ENCODE data around the gene BLM.
A peak's percentile ranks its signal among the peaks of the same experiment; 100 is the strongest.
"Not testable (repeated sequence)": the region's sequence is repeated elsewhere in the genome, so short reads cannot be mapped to it uniquely, and the experiment has no call there.

BLM gene

GRCh38 chr15:90844696-90845095 lies 127.5 kb downstream of the BLM start:
- no peak overlapping the region for H3K4me2 ChIP-seq (ENCODE audit: low read depth, low read length, poor library complexity, severe bottlenecking)
- H3K9me2 ChIP-seq (replicated peaks; ENCODE audit: low read depth, low read length) = no peaks in the 10 kb centered on the region
- no peaks in the 10 kb centered on the region for H4K20me1 ChIP-seq (ENCODE audit: insufficient read depth, low read length, poor library complexity, severe bottlenecking)
- no peak overlapping the region for H3K4me3 ChIP-seq (ENCODE audit: low read length, poor library complexity, severe bottlenecking)
- no peaks in the 10 kb centered on the region for H3K27me3 ChIP-seq (ENCODE audit: insufficient read depth, low read length, poor library complexity, severe bottlenecking)
- H3K4me1 ChIP-seq (ENCODE audit: insufficient read depth, low read length, poor library complexity, severe bottlenecking) = peaks cover 4% of the 10 kb centered on the region
- no peak overlapping the region for H2AFZ ChIP-seq (ENCODE audit: low read length)
- no peak for TF ChIP-seq EZH2phosphoT487 (IDR thresholded peaks at IDR 0.05; ENCODE audit: borderline replicate concordance)
- TF ChIP-seq, protein P1, sequence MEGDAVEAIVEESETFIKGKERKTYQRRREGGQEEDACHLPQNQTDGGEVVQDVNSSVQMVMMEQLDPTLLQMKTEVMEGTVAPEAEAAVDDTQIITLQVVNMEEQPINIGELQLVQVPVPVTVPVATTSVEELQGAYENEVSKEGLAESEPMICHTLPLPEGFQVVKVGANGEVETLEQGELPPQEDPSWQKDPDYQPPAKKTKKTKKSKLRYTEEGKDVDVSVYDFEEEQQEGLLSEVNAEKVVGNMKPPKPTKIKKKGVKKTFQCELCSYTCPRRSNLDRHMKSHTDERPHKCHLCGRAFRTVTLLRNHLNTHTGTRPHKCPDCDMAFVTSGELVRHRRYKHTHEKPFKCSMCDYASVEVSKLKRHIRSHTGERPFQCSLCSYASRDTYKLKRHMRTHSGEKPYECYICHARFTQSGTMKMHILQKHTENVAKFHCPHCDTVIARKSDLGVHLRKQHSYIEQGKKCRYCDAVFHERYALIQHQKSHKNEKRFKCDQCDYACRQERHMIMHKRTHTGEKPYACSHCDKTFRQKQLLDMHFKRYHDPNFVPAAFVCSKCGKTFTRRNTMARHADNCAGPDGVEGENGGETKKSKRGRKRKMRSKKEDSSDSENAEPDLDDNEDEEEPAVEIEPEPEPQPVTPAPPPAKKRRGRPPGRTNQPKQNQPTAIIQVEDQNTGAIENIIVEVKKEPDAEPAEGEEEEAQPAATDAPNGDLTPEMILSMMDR (conservative IDR thresholded peaks at IDR 0.05; ENCODE audit: low read length) = no peak
- H3K36me3 ChIP-seq (ENCODE audit: insufficient read depth, low read length) = no peaks in the 10 kb centered on the region
- H3K9ac ChIP-seq (ENCODE audit: low read depth, low read length, poor library complexity, severe bottlenecking) = no peak overlapping the region
- H3K9me3 ChIP-seq (ENCODE audit: insufficient read depth, low read depth, low read length) = no peaks in the 10 kb centered on the region
- H3K79me2 ChIP-seq (ENCODE audit: insufficient read depth, low read length) = no peaks in the 10 kb centered on the region
- H3F3A ChIP-seq (ENCODE audit: low read depth) = no peaks in the 10 kb centered on the region

GRCh38 chr15:90845201-90845949 lies 128.2 kb downstream of the BLM start:
- no peaks in the 10 kb centered on the region for H4K20me1 ChIP-seq (ENCODE audit: insufficient read depth, low read length, poor library complexity, severe bottlenecking)
- no peaks in the 10 kb centered on the region for H3K27me3 ChIP-seq (ENCODE audit: insufficient read depth, low read length, poor library complexity, severe bottlenecking)
- H3K4me2 ChIP-seq (ENCODE audit: low read depth, low read length, poor library complexity, severe bottlenecking) = no peak overlapping the region
- no peaks in the 10 kb centered on the region for H3K36me3 ChIP-seq (ENCODE audit: insufficient read depth, low read length)
- H3K4me3 ChIP-seq (ENCODE audit: low read length, poor library complexity, severe bottlenecking) = no peak overlapping the region
- peaks cover 4% of the 10 kb centered on the region for H3K4me1 ChIP-seq (ENCODE audit: insufficient read depth, low read length, poor library complexity, severe bottlenecking)
- TF ChIP-seq, protein P1 (conservative IDR thresholded peaks at IDR 0.05; ENCODE audit: low read length) = no peak
- TF ChIP-seq EZH2phosphoT487 (IDR thresholded peaks at IDR 0.05; ENCODE audit: borderline replicate concordance) = no peak
- no peaks in the 10 kb centered on the region for H3F3A ChIP-seq (ENCODE audit: low read depth)
- H3K9me2 ChIP-seq (replicated peaks; ENCODE audit: low read depth, low read length) = no peaks in the 10 kb centered on the region
- no peaks in the 10 kb centered on the region for H3K79me2 ChIP-seq (ENCODE audit: insufficient read depth, low read length)
- H2AFZ ChIP-seq (ENCODE audit: low read length) = peak overlapping the region; percentile 36; the same call in 1 of the 2 replicates
- H3K9me3 ChIP-seq (ENCODE audit: insufficient read depth, low read depth, low read length) = no peaks in the 10 kb centered on the region
- peak overlapping the region; percentile 12 for H3K9ac ChIP-seq (ENCODE audit: low read depth, low read length, poor library complexity, severe bottlenecking)

DNA sequence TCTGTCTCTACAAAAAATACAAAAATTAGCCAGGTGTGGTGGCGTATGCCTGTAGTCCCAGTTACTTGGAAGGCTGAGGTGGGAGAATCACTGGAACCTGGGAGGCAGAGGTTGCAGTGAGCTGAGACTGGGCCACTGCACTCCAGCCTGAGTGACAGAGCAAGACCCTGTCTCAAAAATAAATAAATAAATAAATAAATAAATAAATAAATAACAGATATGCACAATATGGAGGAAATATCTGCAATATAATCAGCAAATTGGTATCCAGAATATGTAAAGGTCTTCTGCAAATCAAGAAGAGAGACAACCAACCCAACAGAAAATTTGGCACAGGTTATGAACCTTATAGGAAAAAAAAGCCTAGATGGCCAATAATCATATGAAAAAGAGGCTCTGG lies 132.3 kb downstream of the BLM start:
- not testable (repeated sequence) for H3K79me2 ChIP-seq (ENCODE audit: insufficient read depth, low read length); H3F3A ChIP-seq (ENCODE audit: low read depth); H3K9me2 ChIP-seq (replicated peaks; ENCODE audit: low read depth, low read length); H4K20me1 ChIP-seq (ENCODE audit: insufficient read depth, low read length, poor library complexity, severe bottlenecking); H3K9me3 ChIP-seq (ENCODE audit: insufficient read depth, low read depth, low read length); H3K4me3 ChIP-seq (ENCODE audit: low read length, poor library complexity, severe bottlenecking); H3K27me3 ChIP-seq (ENCODE audit: insufficient read depth, low read length, poor library complexity, severe bottlenecking); H3K9ac ChIP-seq (ENCODE audit: low read depth, low read length, poor library complexity, severe bottlenecking); H3K4me2 ChIP-seq (ENCODE audit: low read depth, low read length, poor library complexity, severe bottlenecking); H3K36me3 ChIP-seq (ENCODE audit: insufficient read depth, low read length); H2AFZ ChIP-seq (ENCODE audit: low read length)
- peaks cover 11% of the 10 kb centered on the region for H3K4me1 ChIP-seq (ENCODE audit: insufficient read depth, low read length, poor library complexity, severe bottlenecking)

- H3K79me2 ChIP-seq (ENCODE audit: insufficient read depth, low read length) = no peaks in the 10 kb centered on the region
- no peak overlapping the region for H3K9ac ChIP-seq (ENCODE audit: low read depth, low read length, poor library complexity, severe bottlenecking)
- no peaks in the 10 kb centered on the region for H3K9me3 ChIP-seq (ENCODE audit: insufficient read depth, low read depth, low read length)
- peaks cover 12% of the 10 kb centered on the region for H3K4me1 ChIP-seq (ENCODE audit: insufficient read depth, low read length, poor library complexity, severe bottlenecking)
- no peak overlapping the region for H2AFZ ChIP-seq (ENCODE audit: low read length)
- H3F3A ChIP-seq (ENCODE audit: low read depth) = no peaks in the 10 kb centered on the region
- H3K4me2 ChIP-seq (ENCODE audit: low read depth, low read length, poor library complexity, severe bottlenecking) = no peak overlapping the region
- no peak overlapping the region for H3K4me3 ChIP-seq (ENCODE audit: low read length, poor library complexity, severe bottlenecking)
- no peaks in the 10 kb centered on the region for H4K20me1 ChIP-seq (ENCODE audit: insufficient read depth, low read length, poor library complexity, severe bottlenecking)
- TF ChIP-seq EZH2phosphoT487 (IDR thresholded peaks at IDR 0.05; ENCODE audit: borderline replicate concordance) = no peak
- TF ChIP-seq, protein P1 (conservative IDR thresholded peaks at IDR 0.05; ENCODE audit: low read length) = no peak
- no peaks in the 10 kb centered on the region for H3K27me3 ChIP-seq (ENCODE audit: insufficient read depth, low read length, poor library complexity, severe bottlenecking)
- no peaks in the 10 kb centered on the region for H3K36me3 ChIP-seq (ENCODE audit: insufficient read depth, low read length)
- H3K9me2 ChIP-seq (replicated peaks; ENCODE audit: low read depth, low read length) = no peaks in the 10 kb centered on the region
Measured at GRCh38 chr15:90851114-90851513, 134.0 kb downstream of the BLM start.
